ENCODE results near the gene ZFYVE19. TPM values are rescaled to one million over a fixed set of nuclear protein-coding genes. Genes with fewer than 3 reads are reported as not detected.

ZFYVE19 gene
- total RNA-seq, 1 experiment from 2014 or later, result 32.2 TPM

GRCh38 chr15:40815042-40815698, 8.3 kb downstream of the ZFYVE19 start:
- DNase-seq (ENCODE audit: low spot score), result no peak

GRCh38 chr15:40819048-40819447, 12.2 kb downstream of the ZFYVE19 start:
- no peak for DNase-seq (ENCODE audit: low spot score)

GRCh38 chr15:40821195-40821594, 14.3 kb downstream of the ZFYVE19 start:
- no peak for DNase-seq (ENCODE audit: low spot score)

DNA sequence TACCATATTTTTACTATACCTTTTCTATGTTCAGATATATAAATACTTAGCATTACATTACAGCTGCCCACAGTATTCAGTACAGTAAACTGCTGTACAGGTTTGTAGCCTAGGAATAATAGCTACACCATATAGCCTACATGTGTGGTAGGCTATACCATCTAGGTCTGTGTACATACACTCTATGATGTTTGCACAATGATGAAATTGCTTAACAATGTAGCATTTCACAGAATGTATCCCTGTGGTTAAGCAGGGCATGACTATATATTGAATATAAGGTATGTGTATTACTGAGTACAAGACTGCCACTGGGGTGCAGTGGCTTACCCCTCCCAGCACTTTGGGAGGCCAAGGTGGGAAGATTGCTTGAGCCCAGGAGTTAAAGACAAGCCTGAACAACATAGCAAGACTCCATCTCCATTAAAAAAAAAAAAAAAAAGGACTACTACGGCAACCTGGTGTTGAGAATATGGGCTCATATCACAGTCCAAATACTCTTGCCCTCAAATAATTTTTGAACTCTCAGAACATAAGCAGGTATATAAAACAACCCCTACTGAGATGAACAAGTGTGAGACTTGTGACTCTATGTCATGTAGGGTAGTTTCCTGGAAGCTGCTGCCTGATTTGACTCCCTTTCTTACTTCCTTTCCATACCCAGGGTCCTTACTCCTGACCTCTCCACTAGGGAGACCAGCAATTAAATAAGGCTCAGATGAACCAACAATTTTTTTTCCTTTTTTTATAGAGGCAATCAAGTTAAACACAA, 16.9 kb downstream of the ZFYVE19 start:
- no peak for DNase-seq (ENCODE audit: low spot score)

DNA sequence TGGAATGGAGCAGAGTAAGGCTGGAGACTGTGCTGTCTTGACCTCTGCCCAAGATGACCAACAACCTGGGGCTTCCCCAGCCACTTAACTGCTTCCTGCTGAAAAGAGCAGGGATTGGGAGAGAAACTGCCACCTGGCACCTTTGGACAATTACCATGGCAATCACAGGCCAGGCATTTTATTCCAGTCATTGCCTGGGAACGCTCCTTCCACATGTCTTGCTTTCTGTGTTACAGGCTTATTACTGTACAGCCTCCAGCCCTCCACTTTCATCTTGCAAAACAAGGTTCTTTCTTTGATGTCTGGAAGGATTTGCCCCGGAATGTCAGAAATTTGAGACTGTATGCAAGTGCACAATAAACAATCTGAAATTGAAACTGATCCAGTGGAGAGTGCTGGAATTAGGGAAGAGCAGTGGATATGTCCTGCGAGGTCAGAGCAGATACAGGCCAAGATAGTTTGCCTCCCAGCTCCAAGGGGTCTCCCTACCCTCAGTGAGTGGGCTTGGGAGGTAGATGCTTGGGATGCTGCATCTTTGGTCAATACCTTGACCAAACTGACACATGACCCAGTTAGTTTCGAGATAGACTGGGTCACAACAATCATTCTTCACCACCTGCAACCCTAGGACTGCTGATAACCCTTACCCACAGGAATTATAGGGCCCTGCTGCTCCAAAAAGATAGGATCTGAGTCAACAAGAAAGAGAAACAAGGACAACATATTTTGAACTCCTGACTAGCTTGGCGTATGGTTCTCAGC, 19.0 kb downstream of the ZFYVE19 start:
- peak; percentile 40 for DNase-seq (ENCODE audit: low spot score)

GRCh38 chr15:40826423-40827075, 19.7 kb downstream of the ZFYVE19 start:
- no peak for DNase-seq (ENCODE audit: low spot score)

DNA sequence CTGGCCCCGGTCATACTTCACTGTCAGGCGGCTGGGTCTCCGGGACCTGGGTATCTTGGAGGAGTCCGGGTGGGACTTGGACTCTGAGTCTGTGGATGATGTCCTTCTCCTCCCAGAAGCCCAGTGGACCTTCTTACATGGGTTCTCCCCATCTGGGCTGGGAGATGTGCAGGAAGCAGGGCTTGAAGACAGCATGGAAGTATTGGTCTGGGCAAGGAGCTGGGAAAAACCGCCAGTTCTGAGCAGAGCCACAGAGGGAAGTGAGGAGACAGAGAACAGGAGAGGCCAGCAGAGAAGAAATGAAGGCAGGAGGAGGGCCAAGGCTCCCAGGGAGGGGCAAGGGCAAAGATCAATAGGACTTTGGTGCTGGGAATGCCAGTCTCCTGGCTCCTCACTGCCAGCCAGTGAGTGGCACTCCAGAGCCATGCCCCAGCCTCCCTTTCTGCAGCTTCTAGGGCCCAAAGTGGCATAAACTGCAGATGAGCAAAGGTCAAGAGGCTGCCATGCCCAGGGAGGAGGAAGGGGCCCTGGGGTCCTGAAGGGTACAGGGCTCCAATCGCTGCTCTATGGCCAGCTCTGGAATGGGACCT, 21.7 kb downstream of the ZFYVE19 start, which contains the start of gene PPP1R14D:
Gene PPP1R14D, minus strand, starts transcription at position 262 of the 590 bp plus-strand sequence. Its CDS starts 67 bp downstream, at position 195.
- DNase-seq (ENCODE audit: low spot score), result no peak

- no peak for DNase-seq (ENCODE audit: low spot score)
Observed at GRCh38 chr15:40829115-40829514, 22.2 kb downstream of the ZFYVE19 start.

DNA sequence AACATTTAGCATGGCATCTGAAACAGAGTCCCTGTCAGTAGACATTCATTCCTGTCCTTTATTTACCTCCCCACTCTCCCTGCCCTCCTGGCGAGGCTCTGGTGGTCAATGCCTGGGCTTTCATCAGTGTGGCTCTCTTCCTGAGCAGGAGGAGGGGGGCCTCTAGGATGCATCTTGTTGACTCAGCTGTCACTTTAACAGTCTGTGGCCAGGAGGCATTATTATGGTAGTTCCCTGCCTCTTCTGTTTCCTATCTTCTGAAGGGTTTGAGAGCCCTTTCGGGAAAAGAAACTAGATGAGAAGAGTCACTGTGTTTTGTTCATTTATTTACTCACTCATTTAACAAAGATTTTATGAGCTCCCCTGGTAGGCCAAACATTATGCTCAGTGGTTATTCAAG, 24.0 kb downstream of the ZFYVE19 start:
- DNase-seq (ENCODE audit: low spot score), result no peak

GRCh38 chr15:40831861-40832260, 25.0 kb downstream of the ZFYVE19 start:
- DNase-seq (ENCODE audit: low spot score), result no peak

GRCh38 chr15:40832903-40833302, 26.0 kb downstream of the ZFYVE19 start:
- DNase-seq (ENCODE audit: low spot score), result no peak

DNA sequence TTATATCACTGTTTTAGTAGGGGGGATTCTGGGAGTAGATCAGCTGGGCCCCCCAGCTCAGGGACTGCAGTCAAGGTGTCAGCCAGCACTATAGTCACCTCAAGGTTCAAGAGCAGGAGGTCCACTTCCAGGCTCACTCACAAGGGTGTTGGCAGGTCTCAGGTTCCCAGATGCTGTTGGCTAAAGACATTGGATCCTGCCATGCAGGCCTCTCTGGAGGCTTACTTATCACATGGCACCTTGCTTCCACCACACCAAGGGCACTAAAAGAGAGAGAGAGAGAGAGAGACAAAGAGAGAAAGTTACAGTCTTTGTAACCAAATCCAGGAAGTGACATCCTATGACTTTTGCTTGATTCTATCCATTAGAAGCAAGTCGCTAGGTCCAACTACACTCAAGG, 29.1 kb downstream of the ZFYVE19 start:
- DNase-seq (ENCODE audit: low spot score), result no peak

DNA sequence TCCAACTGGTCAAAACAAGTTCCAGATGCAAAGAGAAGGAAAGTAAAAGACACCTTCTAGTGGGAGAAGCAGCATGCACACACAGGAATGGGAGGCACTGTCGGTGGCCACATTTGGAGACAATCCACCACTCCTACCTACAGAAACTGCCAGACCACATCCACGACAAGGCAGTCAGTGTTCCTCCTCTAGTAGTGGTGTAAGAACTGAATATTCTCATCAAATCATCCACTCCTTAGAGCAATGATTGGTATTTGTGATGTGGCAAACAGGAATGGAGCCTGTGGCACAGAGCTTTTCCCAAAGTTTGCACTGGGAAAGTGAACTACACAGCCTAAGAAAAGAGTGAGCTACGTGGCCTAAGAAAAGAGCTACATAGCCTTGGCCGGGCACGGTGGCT, 31.9 kb downstream of the ZFYVE19 start:
- no peak for DNase-seq (ENCODE audit: low spot score)

GRCh38 chr15:40841741-40842140, 34.9 kb downstream of the ZFYVE19 start:
- no peak for DNase-seq (ENCODE audit: low spot score)

- DNase-seq (ENCODE audit: low spot score), result no peak
Observed at GRCh38 chr15:40843261-40843884, 36.5 kb downstream of the ZFYVE19 start.

GRCh38 chr15:40843885-40844695, 37.2 kb downstream of the ZFYVE19 start, which contains the start of gene SPINT1:
TSS of gene SPINT1 (plus strand) at chr15:40844048. CDS start at chr15:40844555, 507 bp downstream.
- DNase-seq (ENCODE audit: low spot score), result no peak

DNA sequence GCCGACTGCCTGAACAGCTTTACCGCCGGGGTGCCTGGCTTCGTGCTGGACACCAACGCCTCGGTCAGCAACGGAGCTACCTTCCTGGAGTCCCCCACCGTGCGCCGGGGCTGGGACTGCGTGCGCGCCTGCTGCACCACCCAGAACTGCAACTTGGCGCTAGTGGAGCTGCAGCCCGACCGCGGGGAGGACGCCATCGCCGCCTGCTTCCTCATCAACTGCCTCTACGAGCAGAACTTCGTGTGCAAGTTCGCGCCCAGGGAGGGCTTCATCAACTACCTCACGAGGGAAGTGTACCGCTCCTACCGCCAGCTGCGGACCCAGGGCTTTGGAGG, 37.8 kb downstream of the ZFYVE19 start:
- no peak for DNase-seq (ENCODE audit: low spot score)

- no peak for DNase-seq (ENCODE audit: low spot score)
Observed at GRCh38 chr15:40845036-40845435, 38.1 kb downstream of the ZFYVE19 start.

DNA sequence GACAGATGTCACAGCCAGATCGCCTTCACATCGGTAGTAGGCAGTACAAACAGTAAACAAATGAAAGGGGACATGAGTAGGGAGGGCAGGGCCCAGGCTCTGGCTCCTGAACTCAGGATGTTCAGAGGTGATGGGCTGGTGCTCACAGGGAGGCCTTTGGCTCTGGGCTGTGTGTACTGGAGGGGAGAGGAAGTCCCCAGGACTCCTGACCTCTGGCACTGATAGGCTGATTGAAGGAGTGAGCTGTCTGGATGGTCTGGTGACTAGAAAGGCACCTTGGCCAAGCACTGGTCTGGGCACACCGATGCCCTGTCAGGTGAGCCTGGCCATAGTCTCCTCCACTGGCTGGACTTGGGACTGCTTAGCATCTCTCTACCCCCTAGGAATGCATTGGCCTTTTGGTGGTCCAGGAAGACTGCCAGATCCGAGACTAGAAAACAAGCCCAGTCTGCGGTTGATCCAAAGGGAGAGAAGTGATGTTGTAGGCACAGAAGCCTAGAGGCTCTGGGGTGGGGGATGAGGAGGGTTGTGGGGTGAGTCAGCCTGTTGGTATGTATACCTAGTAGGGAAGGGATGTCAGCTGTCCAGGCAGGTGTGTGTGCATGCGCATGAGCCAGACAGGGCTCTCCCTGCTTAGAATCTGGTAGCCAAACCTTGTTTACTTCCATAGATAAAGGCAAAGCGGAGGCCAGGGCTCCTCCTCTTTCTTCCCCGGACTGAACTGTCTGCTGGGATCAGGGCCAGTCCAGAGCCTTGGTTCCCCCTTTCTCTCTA, 38.8 kb downstream of the ZFYVE19 start:
- no peak for DNase-seq (ENCODE audit: low spot score)

DNA sequence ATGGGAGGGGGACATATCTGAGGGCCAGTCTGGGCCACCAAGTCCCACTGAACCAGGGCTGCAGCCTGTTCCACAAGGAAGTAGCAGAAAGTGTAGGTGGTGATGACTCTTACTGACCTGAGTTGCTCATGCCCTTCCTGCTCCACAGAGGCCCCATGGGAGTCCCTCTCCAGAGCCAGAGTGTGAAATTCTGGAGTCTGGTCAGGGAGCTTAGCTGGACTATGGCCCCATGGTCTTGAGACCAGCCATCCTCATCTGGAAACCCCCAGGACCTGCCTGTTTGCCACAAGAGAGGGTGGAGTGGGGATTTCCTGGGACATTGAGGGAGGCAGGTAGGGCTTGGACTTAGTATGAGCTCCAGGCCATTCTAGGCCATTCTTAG, 39.9 kb downstream of the ZFYVE19 start:
- no peak for DNase-seq (ENCODE audit: low spot score)

Measured in H4 (cell line).